ENCODE data around the gene AURKAIP1. TPM values are rescaled to one million over a fixed set of nuclear protein-coding genes. Genes with fewer than 3 reads are reported as not detected.

AURKAIP1 gene
- total and polyA plus RNA-seq, 2 of the 13 experiments (the other 11 are each of a cell fraction or from before 2014, with no cell fraction given) = 69.5 to 175 TPM

GRCh38 chr1:1374589-1374928, 448 bp downstream of the AURKAIP1 start (continued):
- TF ChIP-seq BHLHE40 (IDR thresholded peaks at IDR 0.05; ENCODE audit: low read length) (no peak), ZMAT5 (CRISPR knock-in tag; IDR thresholded peaks at IDR 0.05; ENCODE audit: borderline replicate concordance, low read depth) (no peak), GTF2F1 (IDR thresholded peaks at IDR 0.05; ENCODE audit: low read length) (no peak)

GRCh38 chr1:1373815-1374588, 1.0 kb downstream of the AURKAIP1 start:
- POLR2A ChIA-PET = interaction anchor here (1.4 to 3.1 kb wide), 3 partner anchors 24 to 131 kb away, joined by 3 to 35 read pairs (median 3); partner anchors contain the start of gene CCNL2
- Histone ChIP-seq H3K4me3 (replicated peaks in 1 of 3; ENCODE audit: insufficient read depth in 1 of 3, low read depth in 2 of 3, low read length in 3 of 3) (peak overlapping the region; percentile 75 to 99 (median 90)), H3K4me2 (ENCODE audit: low read depth, low read length) (peak overlapping the region; percentile 91), H3K27me3 (ENCODE audit: control insufficient read depth in 1 of 2, insufficient read depth in 2 of 2, low read length in 2 of 2) (no peaks in the 10 kb centered on the region; a peak in 1 of 5 replicates), H3K4me1 (ENCODE audit: insufficient read depth, low read length) (peaks cover 37% of the 10 kb centered on the region), H4K20me1 (ENCODE audit: insufficient read depth, low read length) (no peaks in the 10 kb centered on the region), H3K36me3 (replicated peaks in 1 of 2; ENCODE audit: control insufficient read depth in 1 of 2, insufficient read depth in 2 of 2, low read length in 2 of 2) (peaks cover 0 to 3% of the 10 kb centered on the region in 2 experiments; a peak in 1 of 5 replicates), H3K9me3 (ENCODE audit: low read length) (no peaks in the 10 kb centered on the region), H2AFZ (ENCODE audit: low read length) (no peak overlapping the region), H3K9ac (ENCODE audit: insufficient read depth, low read depth, low read length) (peak overlapping the region; percentile 98), H3K79me2 (ENCODE audit: insufficient read depth, low read length) (peaks cover 19% of the 10 kb centered on the region), H3K27ac (ENCODE audit: extremely low read length, insufficient read depth, low read length) (peak overlapping the region; percentile 79)
- ATAC-seq (no peak), FAIRE-seq (no peak), DNase-seq (ENCODE audit: low spot score) (no peak)
- intact Hi-C loops (cut with micrococcal nuclease; ENCODE audit: unreplicated experiment) (no loop called here), in situ Hi-C loops (cut with HindIII; ENCODE audit: extremely low pct_ligation_motif_present, low pct_unique_long_range_greater_than_20kb) (no loop called here)
- WGBS (ENCODE audit: low lambda C conversion rate) = 82% methylated on average over 28 of the region's 52 CpGs
- BruUV-seq (replicated peaks) = TSS peak; percentile 77
- TF ChIP-seq ZNF749 (CRISPR knock-in tag; IDR thresholded peaks at IDR 0.05; ENCODE audit: borderline replicate concordance) = no peak
- 0 out of 2 replicates have a peak, but pooled peaks have one; percentile 30 for TF ChIP-seq CHD2 (IDR thresholded peaks at IDR 0.05; ENCODE audit: low read depth, low read length)
- peak; percentile 22 for TF ChIP-seq AGO2 (optimal IDR thresholded peaks at IDR 0.05; ENCODE audit: low read depth, low read length)
- CTCF ChIA-PET (ENCODE audit: low intra/inter-chr PET ratio, low total read pairs) = no interaction called here
